GM21515 (cell line): ENCODE measurements around the gene KLHDC8B.

Experiments used
- ATAC-seq: cut with Tn5 transposase; IDR thresholded peaks from one replicate; pipeline ENCODE4 v1.9.1; 2021; ENCODE audit not compliant: unreplicated experiment

The KLHDC8B gene

GRCh38 chr3:49158103-49158709 lies 13.2 kb upstream of the KLHDC8B start:
- no peak for ATAC-seq

- ATAC-seq: no peak
These were observed 12.6 kb upstream of the KLHDC8B start for GRCh38 chr3:49158792-49159191.

GRCh38 chr3:49161197-49161596 lies 10.2 kb upstream of the KLHDC8B start:
- ATAC-seq: no peak

- no peak for ATAC-seq
These were observed 9.4 kb upstream of the KLHDC8B start for GRCh38 chr3:49161808-49162530.

GRCh38 chr3:49162751-49163419 lies 8.5 kb upstream of the KLHDC8B start:
- ATAC-seq: no peak

GRCh38 chr3:49163609-49164008 lies 7.8 kb upstream of the KLHDC8B start:
- no peak for ATAC-seq

GRCh38 chr3:49164983-49165720 lies 6.2 kb upstream of the KLHDC8B start:
- no peak for ATAC-seq

GRCh38 chr3:49165771-49166751 lies 5.3 kb upstream of the KLHDC8B start, which contains the start of gene CCDC71:
TSS of gene CCDC71 (minus strand) at chr3:49166331. CDS start at chr3:49164208, 2,123 bp downstream.
- ATAC-seq: peak; percentile 58

GRCh38 chr3:49166752-49167556 lies 4.4 kb upstream of the KLHDC8B start:
- no peak for ATAC-seq

- no peak for ATAC-seq
These were observed 667 bp upstream of the KLHDC8B start for GRCh38 chr3:49170744-49171118.

GRCh38 chr3:49171775-49172500 lies 540 bp downstream of the KLHDC8B start:
- ATAC-seq: no peak

GRCh38 chr3:49172551-49173041 lies 1.2 kb downstream of the KLHDC8B start:
- ATAC-seq: no peak

- ATAC-seq: no peak
These were observed 1.9 kb downstream of the KLHDC8B start for GRCh38 chr3:49173116-49173791.

- no peak for ATAC-seq
These were observed 2.4 kb downstream of the KLHDC8B start for GRCh38 chr3:49173792-49174170.

- no peak for ATAC-seq
These were observed 3.1 kb downstream of the KLHDC8B start for GRCh38 chr3:49174397-49174985.

GRCh38 chr3:49175530-49175929 lies 4.1 kb downstream of the KLHDC8B start:
- ATAC-seq: no peak

- ATAC-seq: no peak
These were observed 5.7 kb downstream of the KLHDC8B start for GRCh38 chr3:49177073-49177472.

- no peak for ATAC-seq
These were observed 8.7 kb downstream of the KLHDC8B start for GRCh38 chr3:49180116-49180515.
